HG03196 (cell line): Measurements from ENCODE around the gene EIF2B2.

ENCODE experiments used
- ATAC-seq: cut with Tn5 transposase; IDR thresholded peaks from one replicate; pipeline ENCODE4 v1.9.1; 2021; ENCODE audit not compliant: unreplicated experiment

The EIF2B2 gene

DNA sequence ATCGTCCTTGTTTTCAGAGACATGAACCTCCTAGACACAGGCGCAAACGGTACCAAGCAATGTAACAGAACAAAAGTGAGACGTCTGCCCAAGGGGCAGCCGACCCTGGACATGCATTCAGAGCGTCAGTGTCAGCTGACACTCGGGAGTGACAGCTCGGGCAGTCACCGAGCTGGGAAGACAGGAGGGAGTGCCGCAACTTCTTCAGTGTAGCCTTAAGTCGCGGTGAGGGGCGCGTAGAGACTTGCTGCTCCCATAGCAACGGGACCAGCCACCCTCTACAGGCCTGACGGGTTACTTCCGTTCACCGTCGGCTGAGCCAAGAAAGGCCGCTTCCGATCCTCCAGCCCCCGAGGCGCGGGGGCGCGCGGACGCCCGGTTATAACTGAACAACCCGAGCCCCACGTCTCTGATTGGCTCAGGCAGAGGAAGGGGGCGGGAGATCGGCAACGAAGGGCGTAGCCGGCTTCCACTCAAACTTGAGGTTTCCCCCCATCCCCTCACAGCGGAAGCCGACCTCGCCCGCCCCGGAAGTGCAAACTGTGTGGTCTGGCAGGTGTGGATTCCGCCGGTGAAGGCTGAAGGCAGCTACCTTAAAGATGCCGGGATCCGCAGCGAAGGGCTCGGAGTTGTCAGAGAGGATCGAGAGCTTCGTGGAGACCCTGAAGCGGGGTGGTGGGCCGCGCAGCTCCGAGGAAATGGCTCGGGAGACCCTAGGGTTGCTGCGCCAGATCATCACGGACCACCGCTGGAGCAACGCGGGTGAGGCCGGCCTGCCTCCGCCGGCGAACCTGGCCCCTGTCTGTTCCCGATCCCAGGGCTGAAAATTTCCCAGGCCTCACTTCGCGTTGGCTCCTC is at the start of gene EIF2B2:
TSS of gene EIF2B2 (plus strand) at position 530 of the 858 bp plus-strand sequence. CDS start at position 600, 70 bp downstream.
- ATAC-seq = peak; percentile 97

DNA sequence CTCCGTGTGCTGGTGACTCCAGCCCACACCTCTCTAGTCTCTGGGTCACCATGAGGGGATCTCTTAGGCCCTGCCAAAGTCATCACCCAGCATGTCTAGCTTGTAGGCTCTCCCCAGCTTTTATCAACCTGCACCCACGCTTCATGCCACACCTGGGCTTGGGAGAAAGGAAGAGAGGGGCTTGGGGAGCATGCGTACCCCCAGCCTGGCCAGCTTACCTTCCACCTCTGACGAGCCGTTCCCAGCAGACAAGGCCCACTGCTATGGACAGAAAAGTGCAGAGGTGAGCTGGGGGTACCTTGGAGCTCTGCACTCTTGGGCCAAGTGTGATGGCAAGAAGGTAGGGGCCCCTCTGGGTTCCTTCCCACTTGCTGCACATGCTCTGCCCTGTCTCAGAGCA is 49.0 kb upstream of the EIF2B2 start:
- no peak for ATAC-seq

DNA sequence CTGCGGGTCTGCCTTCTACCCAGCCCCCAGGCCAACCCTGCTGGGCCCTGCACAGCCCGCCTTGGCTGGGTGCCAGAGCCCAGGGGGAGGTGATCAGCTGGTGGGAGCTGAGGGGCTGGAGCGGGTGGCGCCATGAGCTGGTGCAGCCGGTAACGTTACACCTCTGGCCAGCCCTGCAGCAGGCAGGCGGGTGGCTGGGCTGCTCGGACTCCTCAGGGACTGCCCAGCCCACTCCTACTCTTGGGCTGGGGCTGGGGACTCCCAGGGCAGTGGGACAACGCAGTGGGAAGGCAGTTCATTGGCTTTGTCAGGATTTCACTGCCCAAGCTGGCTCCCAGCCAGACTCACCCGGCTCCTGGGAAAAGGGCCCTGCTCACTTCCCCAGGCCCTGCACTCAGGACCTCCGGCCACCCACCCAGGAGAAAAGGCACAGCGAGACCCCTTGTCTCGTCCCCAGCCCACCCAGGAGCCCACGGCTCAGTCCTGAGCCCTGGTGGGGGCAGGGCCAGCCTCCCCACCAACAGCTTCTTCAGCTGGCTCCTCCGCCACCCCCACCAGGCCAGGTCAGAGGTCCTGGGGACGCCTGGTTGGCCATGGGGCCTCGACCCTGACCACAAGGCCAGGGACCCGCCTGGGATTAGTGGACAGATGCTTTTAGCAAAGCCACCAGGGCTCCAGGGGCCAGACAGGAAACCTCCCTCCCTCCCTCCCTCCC is 48.3 kb upstream of the EIF2B2 start:
- no peak for ATAC-seq

DNA sequence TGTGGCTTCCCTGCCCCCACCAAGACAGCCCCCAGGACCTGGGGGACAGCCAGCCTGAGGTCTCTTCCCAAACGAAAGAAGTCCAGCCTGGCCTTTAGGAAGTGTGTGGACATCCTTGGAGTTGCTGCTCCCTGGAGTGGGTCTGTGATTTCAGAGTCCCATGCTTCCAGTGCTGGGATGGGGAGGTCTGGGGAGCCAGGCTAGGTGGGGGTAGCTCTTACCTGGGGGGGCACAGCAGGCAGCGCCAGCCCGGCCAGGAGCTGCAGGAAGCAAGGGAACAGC is 47.8 kb upstream of the EIF2B2 start:
- ATAC-seq = no peak

DNA sequence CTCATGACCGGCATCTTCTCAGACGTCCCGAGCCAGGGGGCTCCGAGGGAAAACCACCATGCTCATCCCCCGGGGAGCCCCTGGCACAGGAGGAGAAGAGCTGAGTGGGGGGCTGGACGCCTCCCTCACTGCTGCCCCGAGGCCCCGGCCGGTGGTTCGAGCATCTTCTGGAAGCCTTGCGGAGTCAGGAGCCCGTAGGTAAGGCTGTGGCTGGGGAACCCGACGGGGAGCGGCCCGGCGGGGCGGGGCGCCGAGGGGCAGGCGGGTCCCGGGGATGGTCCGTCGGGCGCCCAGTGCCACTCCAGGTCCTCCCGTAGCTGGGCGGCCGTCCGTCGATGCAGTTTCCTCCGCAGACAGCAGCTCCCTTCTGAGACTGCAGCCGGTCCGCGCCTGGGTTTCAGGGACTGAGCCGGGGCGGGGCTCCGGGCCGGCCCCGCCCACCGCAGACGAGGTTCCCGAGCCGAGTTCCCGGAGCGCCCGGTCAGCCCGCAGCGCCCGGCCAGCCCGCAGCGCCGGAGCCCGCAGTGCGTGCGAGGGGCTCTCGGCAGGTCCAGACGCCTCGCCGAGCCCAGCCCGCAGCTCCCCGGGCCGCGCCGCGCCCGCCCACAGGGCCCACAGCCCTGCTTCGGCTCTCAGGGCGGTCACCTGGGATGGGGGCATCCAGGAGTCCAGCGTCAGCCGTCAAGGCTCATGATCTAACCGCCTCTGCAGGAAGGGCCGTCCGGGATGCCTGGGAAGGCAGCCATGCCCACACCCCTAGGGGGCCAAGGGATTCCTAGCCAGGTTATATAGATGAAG is 47.3 kb upstream of the EIF2B2 start, which contains the start of gene PGF:
TSS of gene PGF (minus strand) at position 369 of the 798 bp plus-strand sequence. CDS start at position 14, 355 bp downstream.
- no peak for ATAC-seq

DNA sequence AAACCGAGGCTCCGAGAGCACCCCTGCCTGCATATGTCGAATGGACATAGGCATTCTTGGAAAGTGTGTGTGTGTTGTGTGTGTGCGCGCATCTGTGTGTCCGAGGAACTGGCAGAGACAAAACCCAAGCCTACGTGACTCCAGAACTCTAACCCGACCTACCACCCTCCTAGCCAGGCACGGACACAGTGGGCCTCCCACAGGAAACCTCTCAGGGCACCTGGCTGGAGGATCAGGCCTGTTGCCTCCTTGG is 46.8 kb upstream of the EIF2B2 start:
- ATAC-seq = no peak

DNA sequence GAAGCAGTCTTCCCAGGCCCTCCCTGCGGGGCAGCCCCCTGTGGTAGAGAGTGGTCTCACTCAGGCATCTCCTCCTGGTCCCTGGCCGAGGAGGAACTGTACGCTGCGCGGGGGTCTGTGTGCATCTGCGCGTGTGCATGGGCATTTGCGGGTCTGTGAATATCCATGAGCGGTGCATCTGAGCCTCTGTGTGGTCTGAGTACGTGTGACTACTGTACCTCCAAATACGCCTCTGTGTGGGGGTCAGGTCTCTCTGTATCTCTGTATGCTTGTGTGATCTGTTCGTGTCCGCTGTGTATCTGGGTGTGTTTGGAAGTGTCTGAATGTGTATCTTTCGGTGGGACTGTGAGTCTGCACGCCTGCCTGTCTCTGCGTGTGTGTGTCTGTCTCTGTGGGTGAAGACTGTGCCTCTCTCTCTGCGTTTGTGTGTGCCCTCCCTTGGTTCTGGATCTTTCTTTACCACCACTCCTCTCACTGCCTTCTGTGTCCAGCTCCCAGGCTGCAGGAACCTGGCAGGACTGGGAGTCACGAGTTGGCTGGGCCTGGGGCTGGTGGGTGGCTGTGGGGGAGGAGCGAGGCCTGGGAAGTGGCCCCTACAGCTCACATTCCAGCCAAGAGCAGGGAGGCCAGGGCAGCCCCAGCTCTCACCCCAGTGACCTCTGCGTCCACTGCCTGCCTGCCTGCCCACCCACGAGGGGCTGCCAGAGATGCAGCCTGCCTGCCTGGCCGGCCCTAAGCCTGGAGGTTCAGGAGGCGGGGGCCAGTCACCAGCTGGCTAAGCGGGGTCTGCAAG is 46.2 kb upstream of the EIF2B2 start:
- no peak for ATAC-seq

DNA sequence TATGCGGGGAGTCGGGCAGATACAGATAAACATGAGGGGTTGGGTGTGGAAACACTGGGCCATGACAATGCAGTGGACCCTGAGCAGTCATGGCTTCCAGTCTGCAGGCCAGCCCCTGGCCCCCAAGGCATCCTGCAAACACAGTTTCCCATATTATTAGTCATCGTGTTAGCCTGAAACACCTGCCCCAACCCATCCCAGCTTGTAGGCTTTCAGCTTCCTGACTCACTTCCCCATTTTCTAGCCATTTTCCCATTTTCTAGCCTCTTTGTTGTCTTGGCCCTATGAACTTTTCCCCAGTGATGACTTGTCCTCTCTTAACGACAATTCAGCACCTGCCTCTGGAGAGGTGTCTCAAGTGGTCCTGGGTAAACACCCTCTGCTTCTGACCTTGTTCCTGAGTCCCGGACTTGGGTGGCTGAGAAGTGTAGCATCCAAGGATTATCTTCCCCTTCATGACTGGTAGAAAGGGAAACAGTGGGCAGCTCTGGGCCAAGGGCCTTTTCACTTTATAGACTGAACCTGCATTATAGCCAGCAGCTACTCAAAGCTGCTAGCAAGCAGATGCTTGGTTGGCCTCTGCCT is 43.0 kb upstream of the EIF2B2 start:
- ATAC-seq = no peak

DNA sequence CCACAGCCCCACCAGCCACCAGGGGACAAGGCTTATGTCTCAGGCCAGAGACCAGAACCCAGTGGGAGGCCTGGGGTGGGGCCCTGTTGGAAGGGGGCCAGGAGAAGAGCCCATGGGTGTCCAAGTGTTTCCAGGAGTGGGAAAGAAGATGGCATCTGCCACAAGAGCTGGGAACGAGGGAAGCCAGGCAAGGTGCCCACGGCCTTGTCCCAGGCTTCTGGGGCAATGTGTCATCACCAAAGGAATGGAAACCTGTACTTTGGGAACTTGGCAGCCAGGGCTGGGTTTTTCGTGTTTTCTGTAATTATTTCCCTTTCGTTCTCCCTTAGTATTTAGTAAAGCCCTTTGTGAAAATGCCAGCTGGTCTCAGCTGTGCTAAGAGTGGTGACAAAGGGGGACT is 42.0 kb upstream of the EIF2B2 start:
- no peak for ATAC-seq

DNA sequence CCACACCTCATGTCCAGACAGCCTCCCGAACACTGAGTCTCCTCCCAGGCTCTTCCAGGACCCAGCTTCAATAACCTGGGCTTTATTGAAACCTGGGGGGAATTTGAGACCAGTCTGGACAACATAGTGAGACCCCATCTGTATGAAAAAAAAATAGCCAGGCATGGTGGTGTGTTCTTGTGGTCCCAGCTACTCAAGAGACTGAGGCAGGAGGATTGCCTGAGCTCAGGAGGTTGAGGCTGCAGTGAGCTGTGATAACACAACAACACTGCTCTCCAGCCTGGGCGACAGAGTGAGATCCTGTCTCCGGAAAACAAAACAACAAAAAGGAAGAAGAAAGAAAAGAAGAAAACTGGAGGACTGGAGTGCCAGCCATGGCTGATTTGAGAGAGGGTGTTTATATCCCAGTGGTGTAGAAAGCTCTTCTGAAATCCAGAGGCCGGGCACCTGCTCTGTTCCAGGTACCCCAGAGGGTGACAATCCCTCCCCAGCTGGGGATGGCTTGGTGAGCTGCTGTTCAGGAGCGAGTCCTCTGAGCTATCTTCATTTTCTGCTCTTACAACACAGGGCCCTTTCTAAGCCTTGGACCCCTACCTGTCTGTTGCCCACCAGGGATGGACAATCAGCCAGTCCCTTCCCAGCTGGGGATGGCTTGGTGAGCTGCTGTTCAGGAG is 41.3 kb upstream of the EIF2B2 start:
- no peak for ATAC-seq

DNA sequence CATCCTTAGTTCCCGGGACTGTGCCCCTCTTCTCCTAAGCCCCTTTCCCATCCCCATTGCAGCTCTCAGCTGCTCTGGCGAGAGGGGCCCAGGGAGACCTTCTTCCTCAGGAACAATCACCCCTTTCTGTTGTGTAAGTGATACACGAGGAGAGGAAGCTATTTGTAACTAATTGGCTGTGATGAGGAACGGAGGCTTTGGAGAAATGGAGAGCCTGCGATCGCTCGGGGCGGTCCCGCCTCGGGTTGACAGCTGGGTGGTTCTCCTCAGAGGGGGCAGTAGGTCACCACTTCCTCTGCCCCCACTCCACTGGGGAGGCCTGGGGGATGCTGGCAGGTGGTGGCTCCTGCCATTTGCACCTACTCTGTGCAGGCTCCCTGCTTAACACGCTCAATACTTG is 40.7 kb upstream of the EIF2B2 start:
- no peak for ATAC-seq

DNA sequence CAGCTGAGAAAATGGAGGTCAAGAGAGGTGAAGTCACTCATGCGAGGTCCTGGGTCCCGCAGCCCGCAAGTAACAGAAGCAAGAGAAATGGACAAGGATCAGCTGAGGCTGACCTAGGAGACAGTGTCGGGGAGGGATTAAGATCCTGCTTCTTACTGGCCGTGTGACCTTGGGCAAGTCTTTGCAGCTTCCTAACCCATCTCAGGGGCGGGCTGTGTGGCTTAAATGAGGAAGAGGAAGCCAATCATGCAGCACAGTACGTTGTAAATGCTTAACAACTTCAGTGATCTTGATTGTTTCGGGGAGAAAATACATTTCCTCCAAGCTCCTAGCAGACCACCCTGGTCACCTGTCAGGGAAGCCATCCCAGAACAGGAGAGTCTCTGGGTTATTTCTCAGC is 40.2 kb upstream of the EIF2B2 start:
- no peak for ATAC-seq

DNA sequence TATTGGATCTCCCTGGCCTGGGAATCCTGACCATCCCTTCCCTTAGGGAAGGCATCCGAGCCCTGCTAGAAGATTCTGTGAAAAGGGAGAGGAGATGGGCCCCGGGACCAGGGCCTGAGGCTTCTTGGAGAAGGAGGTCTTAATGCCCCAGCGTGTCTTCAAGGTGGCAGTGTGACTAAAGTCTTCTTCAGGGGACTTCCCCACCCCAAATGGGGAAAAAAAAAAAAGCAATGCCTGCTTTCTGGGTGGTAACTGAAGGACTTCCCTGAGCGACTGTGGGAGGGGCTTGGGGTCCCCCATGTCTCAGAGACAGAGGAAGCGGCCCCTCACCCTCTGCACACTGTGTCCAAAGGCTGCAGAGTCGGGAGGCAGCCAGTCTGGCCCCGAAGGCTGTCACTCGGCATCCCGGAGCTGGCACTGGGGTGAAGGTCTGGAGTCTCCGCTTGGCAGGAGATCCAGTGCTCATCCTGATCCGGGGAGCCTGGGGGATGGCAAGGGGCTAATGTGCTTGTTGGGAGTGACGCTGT is 39.5 kb upstream of the EIF2B2 start:
- ATAC-seq = no peak

DNA sequence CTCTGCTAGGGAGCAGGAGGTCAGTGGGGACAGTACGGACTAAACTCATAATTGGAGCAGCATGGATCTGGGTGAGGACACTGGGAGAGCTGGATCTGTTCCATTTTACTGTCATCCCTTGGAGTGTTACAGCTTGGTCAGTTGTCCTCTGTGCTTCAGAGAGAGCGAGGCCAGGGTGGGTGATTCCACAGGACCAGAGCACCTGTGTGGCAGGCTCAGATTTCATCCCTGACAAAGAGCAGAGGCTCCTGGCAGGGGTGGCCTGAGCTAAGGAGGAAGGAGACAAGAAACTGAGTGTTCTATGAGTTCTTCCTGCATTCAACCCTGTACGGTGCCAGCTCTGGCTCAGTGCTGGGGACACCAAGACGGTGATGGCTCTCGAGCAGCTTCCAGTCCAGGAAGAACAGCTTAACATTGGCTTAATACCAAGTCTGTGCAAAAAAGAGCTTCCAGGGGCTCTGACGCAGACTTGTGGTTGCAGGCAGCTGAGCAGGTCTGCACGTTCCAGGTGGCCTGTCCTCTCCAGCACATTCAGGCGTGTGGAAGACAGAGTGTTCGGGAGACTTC is 38.9 kb upstream of the EIF2B2 start:
- ATAC-seq = no peak

DNA sequence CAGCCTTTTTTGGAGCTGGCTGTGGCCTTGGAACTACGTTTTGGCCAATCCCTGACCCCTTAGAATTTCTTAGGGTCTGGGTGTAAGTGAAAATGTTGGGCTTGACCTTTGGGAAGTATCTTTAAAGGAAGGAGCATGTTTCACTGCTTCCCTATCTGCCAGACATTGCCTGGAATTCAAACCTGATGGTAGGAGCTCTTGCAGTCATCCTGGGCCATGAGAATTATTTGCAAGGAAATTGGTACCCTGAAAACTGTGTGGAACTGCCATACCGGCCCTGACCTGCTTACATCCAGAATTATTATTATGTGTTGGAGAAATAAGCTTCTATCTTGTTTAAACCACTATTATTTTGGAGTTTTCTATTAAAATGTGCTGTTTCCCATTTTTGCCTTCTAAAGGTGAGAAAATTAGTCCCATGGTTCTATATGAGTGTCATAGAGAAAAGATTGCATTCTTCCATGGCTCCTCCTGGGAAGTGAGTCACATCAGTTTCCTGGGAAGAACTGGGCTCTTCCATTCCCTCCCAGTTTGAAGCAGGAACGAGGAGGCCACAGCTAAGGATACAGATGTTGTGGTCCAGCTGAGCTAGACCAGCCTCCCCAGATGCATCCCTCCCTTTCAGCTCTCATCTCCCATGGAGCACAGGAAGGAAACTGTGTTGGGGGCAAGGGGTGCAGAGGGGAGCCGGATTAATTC is 37.8 kb upstream of the EIF2B2 start:
- ATAC-seq = no peak

DNA sequence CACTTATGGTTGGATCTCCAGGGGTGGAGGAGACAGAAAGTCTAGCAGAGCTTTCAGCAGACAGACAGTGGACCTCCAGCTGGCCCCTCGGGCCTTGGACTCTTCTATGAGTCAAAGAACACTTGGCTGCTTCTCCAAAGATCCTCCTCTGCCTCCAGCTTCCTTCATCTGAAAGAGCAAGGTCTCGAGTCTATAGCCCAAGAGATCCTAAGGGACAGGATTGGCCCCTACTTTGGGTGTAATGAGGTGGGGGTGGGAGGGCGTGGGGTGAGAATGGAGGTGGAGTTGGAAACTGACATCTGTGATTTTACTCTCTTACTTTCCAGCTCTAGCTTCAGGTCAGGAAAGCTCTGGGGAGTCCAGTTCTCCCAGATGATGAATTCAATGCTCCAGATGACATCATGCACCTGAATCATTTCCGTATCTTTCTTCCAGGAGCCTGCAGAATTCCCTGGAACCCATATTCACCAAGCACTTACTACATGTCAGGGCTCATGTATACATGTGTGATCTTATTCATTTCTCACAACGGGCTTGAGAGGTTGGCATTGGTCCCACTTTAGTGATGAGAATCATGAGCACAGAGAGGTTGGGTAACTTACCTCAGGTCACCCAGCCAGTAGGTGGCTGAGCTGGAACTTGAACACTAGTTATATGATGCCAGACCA is 37.1 kb upstream of the EIF2B2 start:
- ATAC-seq = no peak

DNA sequence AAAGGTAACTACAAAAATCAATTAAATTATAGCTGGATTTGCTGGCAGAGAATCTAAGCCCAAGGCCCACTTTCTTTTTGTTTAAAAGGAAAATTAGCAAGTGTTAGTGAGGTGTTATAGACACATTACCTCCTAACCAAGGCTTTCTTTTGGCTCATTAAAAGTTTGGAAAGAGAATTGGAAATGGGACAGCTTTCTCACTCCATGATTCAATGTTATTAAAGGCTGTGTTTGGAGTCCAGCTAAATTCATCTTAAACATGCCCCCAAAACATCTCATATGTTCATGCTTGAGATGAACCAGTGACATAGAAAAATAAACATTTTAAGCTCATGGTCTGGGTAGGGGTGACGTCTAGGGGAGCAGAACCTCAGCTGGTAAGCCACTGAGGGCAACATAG is 33.9 kb upstream of the EIF2B2 start:
- ATAC-seq = no peak

DNA sequence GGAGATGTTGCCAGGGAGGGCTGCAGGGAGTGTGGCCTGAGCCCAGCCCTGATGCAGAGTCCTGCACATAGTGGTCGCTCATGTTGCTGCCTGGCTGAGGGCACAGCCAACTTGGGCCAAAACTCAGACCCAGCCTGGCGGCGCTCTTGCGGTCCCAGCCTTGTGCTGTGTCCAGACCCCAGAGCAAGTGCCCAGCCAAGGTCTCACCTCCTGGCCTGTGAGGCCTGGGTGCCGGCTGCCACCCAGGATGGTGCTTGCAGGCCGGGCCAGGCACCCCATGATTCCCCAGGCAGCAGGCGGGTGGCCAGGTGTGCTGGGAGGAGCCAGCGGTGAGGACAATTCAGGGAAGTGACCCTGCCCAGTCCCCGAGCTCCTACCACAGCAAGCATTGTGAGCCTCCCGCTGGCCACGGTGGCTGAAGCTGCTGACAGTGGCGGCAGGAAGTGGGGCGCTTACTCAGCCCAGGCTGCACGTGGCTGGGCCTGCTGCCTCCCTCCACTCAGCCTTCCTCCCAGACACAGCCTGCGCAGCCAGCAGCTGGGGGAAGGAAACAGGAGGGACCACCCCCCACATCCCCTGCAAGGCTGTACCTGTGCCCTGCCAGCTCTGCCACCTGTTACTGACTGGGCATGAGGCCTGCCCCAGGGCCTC is 29.6 kb upstream of the EIF2B2 start:
- no peak for ATAC-seq
